HCT116 (cell line): ENCODE results near the gene F11R.

Source experiments
- CBX3 ChIP-seq: IDR thresholded peaks from 2 replicates; pipeline ENCODE4 v1.6.1; 2012; ENCODE audit warnings: low read depth
- CEBPB ChIP-seq: IDR thresholded peaks from 2 replicates; pipeline ENCODE4 v1.6.1; 2012; ENCODE audit warnings: low read depth
- ELF1 ChIP-seq: IDR thresholded peaks from 2 replicates; pipeline ENCODE4 v1.6.1; 2012; ENCODE audit warnings: low read depth, borderline replicate concordance
- EZH2phosphoT487 ChIP-seq: fragments of 200-600 bp; IDR thresholded peaks from 2 replicates; pipeline ENCODE4 v1.6.1; 2018; ENCODE audit warnings: antibody characterized with exemption, borderline replicate concordance
- JUND ChIP-seq: IDR thresholded peaks from 2 replicates; pipeline ENCODE4 v1.6.1; 2012
- POLR2A ChIP-seq: IDR thresholded peaks from 2 replicates; pipeline ENCODE4 v1.7.0; 2011; ENCODE audit warnings: borderline replicate concordance; ENCODE audit not compliant: insufficient read depth, insufficient read length; ENCODE audit errors: extremely low read depth
- SP1 ChIP-seq: IDR thresholded peaks from 2 replicates; pipeline ENCODE4 v1.6.1; 2012; ENCODE audit warnings: low read depth
- TCF7L2 ChIP-seq: IDR thresholded peaks from 2 replicates; pipeline ENCODE4 v1.7.0; 2011; ENCODE audit warnings: borderline replicate concordance, inconsistent platforms; ENCODE audit not compliant: insufficient read depth, insufficient read length; ENCODE audit errors: extremely low read depth
- ZNF274 ChIP-seq: fragments of 200-500 bp; sonication (Bioruptor generic); IDR thresholded peaks from 2 replicates; pipeline ENCODE4 v1.6.1; 2014; ENCODE audit warnings: mild to moderate bottlenecking, low read depth, low read length, inconsistent platforms
- TF ChIP-seq, protein P1 (sequence below), 3 experiments: fragments of 200-600 bp in 1 of 3; sonication (generic) in 1 of 3; IDR thresholded peaks in 2 of 3; conservative IDR thresholded peaks in 1 of 3; 2 replicates each; pipeline ENCODE4 v1.5.1; 2012 to 2017; ENCODE audit warnings: low read depth in 2 of 3, low read length in 2 of 3, antibody characterized with exemption in 1 of 3, borderline replicate concordance in 1 of 3, control low read depth in 1 of 3, mild to moderate bottlenecking in 1 of 3, mixed read lengths in 1 of 3, mixed run types in 1 of 3, moderate library complexity in 1 of 3; ENCODE audit not compliant: insufficient read depth in 1 of 3
- TF ChIP-seq, protein P2 (sequence below): IDR thresholded peaks from 2 replicates; pipeline ENCODE4 v1.6.1; 2012

DNA sequence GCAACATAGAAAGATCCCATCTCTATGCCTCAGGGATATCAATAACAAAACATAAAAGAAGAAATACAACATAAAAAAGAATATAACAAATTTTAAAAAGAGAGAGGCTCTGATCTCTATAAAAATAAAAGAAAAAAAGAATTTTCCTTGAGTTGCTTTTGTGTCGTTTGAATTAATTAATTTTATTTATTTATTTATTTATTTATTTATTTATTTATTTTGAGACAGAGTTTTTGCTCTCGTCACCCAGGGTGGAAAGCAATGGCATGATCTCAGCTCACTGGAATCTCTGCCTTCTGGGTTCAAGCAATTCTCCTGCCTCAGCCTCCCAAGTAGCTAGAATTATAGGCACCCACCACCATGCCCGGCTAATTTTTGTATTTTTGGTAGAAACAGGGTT lies 8.5 kb downstream of the F11R start:
- TF ChIP-seq, protein P1, sequence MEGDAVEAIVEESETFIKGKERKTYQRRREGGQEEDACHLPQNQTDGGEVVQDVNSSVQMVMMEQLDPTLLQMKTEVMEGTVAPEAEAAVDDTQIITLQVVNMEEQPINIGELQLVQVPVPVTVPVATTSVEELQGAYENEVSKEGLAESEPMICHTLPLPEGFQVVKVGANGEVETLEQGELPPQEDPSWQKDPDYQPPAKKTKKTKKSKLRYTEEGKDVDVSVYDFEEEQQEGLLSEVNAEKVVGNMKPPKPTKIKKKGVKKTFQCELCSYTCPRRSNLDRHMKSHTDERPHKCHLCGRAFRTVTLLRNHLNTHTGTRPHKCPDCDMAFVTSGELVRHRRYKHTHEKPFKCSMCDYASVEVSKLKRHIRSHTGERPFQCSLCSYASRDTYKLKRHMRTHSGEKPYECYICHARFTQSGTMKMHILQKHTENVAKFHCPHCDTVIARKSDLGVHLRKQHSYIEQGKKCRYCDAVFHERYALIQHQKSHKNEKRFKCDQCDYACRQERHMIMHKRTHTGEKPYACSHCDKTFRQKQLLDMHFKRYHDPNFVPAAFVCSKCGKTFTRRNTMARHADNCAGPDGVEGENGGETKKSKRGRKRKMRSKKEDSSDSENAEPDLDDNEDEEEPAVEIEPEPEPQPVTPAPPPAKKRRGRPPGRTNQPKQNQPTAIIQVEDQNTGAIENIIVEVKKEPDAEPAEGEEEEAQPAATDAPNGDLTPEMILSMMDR (IDR thresholded peaks at IDR 0.05 in 2 of 3, conservative IDR thresholded peaks at IDR 0.05 in 1 of 3; ENCODE audit: borderline replicate concordance in 1 of 3, insufficient read depth in 1 of 3, low read depth in 2 of 3, low read length in 2 of 3) = no peak
- TF ChIP-seq POLR2A (no peak), ZNF274 (no peak), EZH2phosphoT487 (no peak), CEBPB (no peak), JUND (no peak), TCF7L2 (no peak), SP1 (no peak), CBX3 (no peak), ELF1 (no peak)
- TF ChIP-seq, protein P2, sequence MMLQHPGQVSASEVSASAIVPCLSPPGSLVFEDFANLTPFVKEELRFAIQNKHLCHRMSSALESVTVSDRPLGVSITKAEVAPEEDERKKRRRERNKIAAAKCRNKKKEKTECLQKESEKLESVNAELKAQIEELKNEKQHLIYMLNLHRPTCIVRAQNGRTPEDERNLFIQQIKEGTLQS = no peak
